GM12878 (cell line): Measurements from ENCODE around the gene BTBD3.

Experiments
- CHD2 ChIP-seq: IDR thresholded peaks from 2 replicates; pipeline ENCODE4 v1.6.1; 2011; ENCODE audit warnings: low read depth, low read length, improper control_type of control experiment, borderline replicate concordance
- FOXM1 ChIP-seq: IDR thresholded peaks from 2 replicates; pipeline ENCODE4 v1.6.1; 2012; ENCODE audit warnings: low read depth, mild to moderate bottlenecking, inconsistent platforms, low read length, moderate library complexity
- GATAD2B ChIP-seq: fragments of 450-650 bp; conservative IDR thresholded peaks from 2 replicates; pipeline ENCODE4 v1.6.1; 2017; ENCODE audit warnings: low read depth, mild to moderate bottlenecking, moderate library complexity
- KAT2A ChIP-seq: conservative IDR thresholded peaks from 2 replicates; pipeline ENCODE4 v1.6.1; 2011; ENCODE audit warnings: low read depth, low read length; ENCODE audit not compliant: control insufficient read depth
- POLR2A ChIP-seq: IDR thresholded peaks from 2 replicates; pipeline ENCODE4 v1.6.1; 2011; ENCODE audit warnings: low read depth, mild to moderate bottlenecking, low read length
- TAF1 ChIP-seq: IDR thresholded peaks from 2 replicates; pipeline ENCODE4 v1.6.1; 2011; ENCODE audit warnings: mild to moderate bottlenecking, low read depth, low read length, borderline replicate concordance
- YY1 ChIP-seq: IDR thresholded peaks from 2 replicates; pipeline ENCODE4 v1.6.1; 2011; ENCODE audit warnings: low read depth, mild to moderate bottlenecking, low read length
- TF ChIP-seq, protein P1 (sequence below), 3 experiments: IDR thresholded peaks in 2 of 3; conservative IDR thresholded peaks in 1 of 3; 2 replicates each; pipeline ENCODE4 v1.5.1; 2011; ENCODE audit warnings: low read depth in 3 of 3, low read length in 3 of 3, mild to moderate bottlenecking in 3 of 3, control low read depth in 2 of 3, moderate library complexity in 2 of 3, inconsistent platforms in 1 of 3, mixed read lengths in 1 of 3; ENCODE audit not compliant: control insufficient read depth in 2 of 3, insufficient read depth in 1 of 3; ENCODE audit errors: extremely low read depth in 1 of 3

DNA sequence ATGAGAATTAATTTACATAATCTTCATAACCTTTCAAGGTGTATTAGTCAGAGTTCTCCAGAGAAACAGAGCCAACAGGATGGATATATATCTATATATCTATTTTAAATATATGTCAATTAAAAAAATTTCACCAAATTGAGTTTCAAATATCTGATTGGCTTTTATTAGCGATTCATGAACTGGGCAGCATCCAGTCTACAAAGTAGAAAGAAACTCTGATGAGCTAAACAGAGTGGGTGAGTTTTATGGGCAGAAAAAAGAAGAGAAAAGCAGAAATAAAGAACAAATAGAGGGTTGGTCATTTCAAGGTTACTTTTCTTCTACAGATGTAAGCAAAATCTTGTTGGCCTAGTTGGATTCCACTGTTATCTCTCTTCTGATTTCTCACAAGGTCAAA lies 29.0 kb upstream of the BTBD3 start:
- TF ChIP-seq, protein P1, sequence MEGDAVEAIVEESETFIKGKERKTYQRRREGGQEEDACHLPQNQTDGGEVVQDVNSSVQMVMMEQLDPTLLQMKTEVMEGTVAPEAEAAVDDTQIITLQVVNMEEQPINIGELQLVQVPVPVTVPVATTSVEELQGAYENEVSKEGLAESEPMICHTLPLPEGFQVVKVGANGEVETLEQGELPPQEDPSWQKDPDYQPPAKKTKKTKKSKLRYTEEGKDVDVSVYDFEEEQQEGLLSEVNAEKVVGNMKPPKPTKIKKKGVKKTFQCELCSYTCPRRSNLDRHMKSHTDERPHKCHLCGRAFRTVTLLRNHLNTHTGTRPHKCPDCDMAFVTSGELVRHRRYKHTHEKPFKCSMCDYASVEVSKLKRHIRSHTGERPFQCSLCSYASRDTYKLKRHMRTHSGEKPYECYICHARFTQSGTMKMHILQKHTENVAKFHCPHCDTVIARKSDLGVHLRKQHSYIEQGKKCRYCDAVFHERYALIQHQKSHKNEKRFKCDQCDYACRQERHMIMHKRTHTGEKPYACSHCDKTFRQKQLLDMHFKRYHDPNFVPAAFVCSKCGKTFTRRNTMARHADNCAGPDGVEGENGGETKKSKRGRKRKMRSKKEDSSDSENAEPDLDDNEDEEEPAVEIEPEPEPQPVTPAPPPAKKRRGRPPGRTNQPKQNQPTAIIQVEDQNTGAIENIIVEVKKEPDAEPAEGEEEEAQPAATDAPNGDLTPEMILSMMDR (IDR thresholded peaks at IDR 0.05 in 2 of 3, conservative IDR thresholded peaks at IDR 0.05 in 1 of 3; ENCODE audit: control insufficient read depth in 2 of 3, extremely low read depth in 1 of 3, insufficient read depth in 1 of 3, low read depth in 3 of 3, low read length in 3 of 3), result no peak
- TF ChIP-seq YY1 (no peak), KAT2A (no peak), GATAD2B (no peak), CHD2 (no peak), FOXM1 (no peak), POLR2A (no peak), TAF1 (no peak)
